ENCODE measurements around the gene PARD3.

PARD3 gene

GRCh38 chr10:34734918-34735317 lies 80.2 kb downstream of the PARD3 start:
- Mint-ChIP-seq H3K27ac (no peak overlapping the region), H3K9me3 (no peaks in the 10 kb centered on the region), H3K4me1 (no peaks in the 10 kb centered on the region), H3K36me3 (no peaks in the 10 kb centered on the region), H3K4me3 (no peak overlapping the region)
- DNase-seq (ENCODE audit: low spot score in 2 of 2) (no peak), ATAC-seq (no peak)

GRCh38 chr10:34732926-34733325 lies 82.2 kb downstream of the PARD3 start:
- ATAC-seq = no peak
- H3K4me3 Mint-ChIP-seq = no peak overlapping the region
- no peak for DNase-seq (ENCODE audit: low spot score in 2 of 2)
- H3K36me3 Mint-ChIP-seq = no peaks in the 10 kb centered on the region
- no peak overlapping the region for H3K27ac Mint-ChIP-seq
- H3K9me3 Mint-ChIP-seq = no peaks in the 10 kb centered on the region
- H3K4me1 Mint-ChIP-seq = no peaks in the 10 kb centered on the region

DNA sequence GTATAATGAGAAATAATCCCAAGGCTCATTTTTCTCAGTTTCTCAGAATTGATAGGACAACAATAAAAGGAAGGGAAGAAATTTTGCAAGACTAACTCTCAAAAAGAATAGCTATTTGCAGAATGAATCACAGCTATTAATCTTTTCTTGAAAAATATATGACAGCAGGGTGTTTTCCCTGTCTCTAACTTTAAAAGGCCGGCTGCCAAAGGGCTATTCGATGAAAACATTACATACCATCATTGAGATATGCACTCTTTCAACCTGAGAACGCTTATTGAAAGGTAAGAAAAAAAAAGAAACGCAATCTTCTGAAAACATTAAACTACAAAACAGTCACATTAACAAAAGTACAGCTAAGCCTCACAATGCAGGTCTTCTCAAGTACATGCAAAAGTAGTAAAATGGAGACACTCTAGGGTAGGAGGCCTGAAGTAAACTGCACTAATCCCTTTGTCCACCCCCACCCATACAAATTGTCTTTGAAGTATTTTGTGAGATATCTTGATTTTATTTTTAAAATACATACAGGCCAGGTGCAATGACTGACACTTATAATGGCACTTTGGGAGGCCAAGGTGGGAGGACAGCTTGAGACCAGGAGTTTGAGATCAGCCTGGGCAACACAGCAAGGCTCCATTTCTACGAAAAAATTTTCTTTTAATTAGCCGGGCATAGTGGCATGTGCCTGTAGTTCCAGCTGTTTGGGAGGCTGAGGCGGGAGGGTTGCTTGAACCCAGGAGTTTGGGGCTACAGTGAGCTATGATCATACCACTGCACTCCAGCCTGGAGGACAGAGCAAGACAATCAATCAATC lies 83.0 kb downstream of the PARD3 start:
- Mint-ChIP-seq H3K4me1 (no peaks in the 10 kb centered on the region), H3K36me3 (no peaks in the 10 kb centered on the region), H3K9me3 (no peaks in the 10 kb centered on the region), H3K27ac (no peak overlapping the region), H3K4me3 (no peak overlapping the region)
- DNase-seq (ENCODE audit: low spot score in 2 of 2) (no peak), ATAC-seq (no peak)

- DNase-seq (ENCODE audit: low spot score in 2 of 2) (no peak), ATAC-seq (no peak)
- H3K27ac Mint-ChIP-seq = no peak overlapping the region
- H3K36me3 Mint-ChIP-seq = no peaks in the 10 kb centered on the region
- no peaks in the 10 kb centered on the region for H3K4me1 Mint-ChIP-seq
- no peaks in the 10 kb centered on the region for H3K9me3 Mint-ChIP-seq
- no peak overlapping the region for H3K4me3 Mint-ChIP-seq
Observed at GRCh38 chr10:34731213-34731612, 83.9 kb downstream of the PARD3 start.

- Mint-ChIP-seq H3K4me1 (no peaks in the 10 kb centered on the region), H3K27ac (no peak overlapping the region), H3K9me3 (no peaks in the 10 kb centered on the region), H3K36me3 (no peaks in the 10 kb centered on the region), H3K4me3 (no peak overlapping the region)
- ATAC-seq (no peak), DNase-seq (ENCODE audit: low spot score in 2 of 2) (no peak)
Observed at GRCh38 chr10:34730726-34731125, 84.4 kb downstream of the PARD3 start.

GRCh38 chr10:34729619-34730018 lies 85.5 kb downstream of the PARD3 start:
- H3K9me3 Mint-ChIP-seq = no peaks in the 10 kb centered on the region
- no peak overlapping the region for H3K4me3 Mint-ChIP-seq
- H3K4me1 Mint-ChIP-seq = no peaks in the 10 kb centered on the region
- H3K36me3 Mint-ChIP-seq = no peaks in the 10 kb centered on the region
- no peak for ATAC-seq
- no peak for DNase-seq (ENCODE audit: low spot score in 2 of 2)
- H3K27ac Mint-ChIP-seq = no peak overlapping the region

GRCh38 chr10:34728361-34728760 lies 86.7 kb downstream of the PARD3 start:
- no peak overlapping the region for H3K4me3 Mint-ChIP-seq
- H3K9me3 Mint-ChIP-seq = no peaks in the 10 kb centered on the region
- ATAC-seq = no peak
- H3K27ac Mint-ChIP-seq = no peak overlapping the region
- no peaks in the 10 kb centered on the region for H3K4me1 Mint-ChIP-seq
- no peaks in the 10 kb centered on the region for H3K36me3 Mint-ChIP-seq
- DNase-seq (ENCODE audit: low spot score in 2 of 2) = no peak

- no peaks in the 10 kb centered on the region for H3K36me3 Mint-ChIP-seq
- no peaks in the 10 kb centered on the region for H3K4me1 Mint-ChIP-seq
- H3K4me3 Mint-ChIP-seq = no peak overlapping the region
- no peak overlapping the region for H3K27ac Mint-ChIP-seq
- H3K9me3 Mint-ChIP-seq = no peaks in the 10 kb centered on the region
- DNase-seq (ENCODE audit: low spot score in 2 of 2) (no peak), ATAC-seq (no peak)
Observed at GRCh38 chr10:34727595-34728033, 87.5 kb downstream of the PARD3 start.

- H3K9me3 Mint-ChIP-seq = no peaks in the 10 kb centered on the region
- no peaks in the 10 kb centered on the region for H3K36me3 Mint-ChIP-seq
- ATAC-seq (no peak), DNase-seq (ENCODE audit: low spot score in 2 of 2) (no peak)
- H3K27ac Mint-ChIP-seq = no peak overlapping the region
- H3K4me1 Mint-ChIP-seq = no peaks in the 10 kb centered on the region
- no peak overlapping the region for H3K4me3 Mint-ChIP-seq
Observed at GRCh38 chr10:34726862-34727261, 88.2 kb downstream of the PARD3 start.

GRCh38 chr10:34723750-34724149 lies 91.3 kb downstream of the PARD3 start:
- Mint-ChIP-seq H3K4me1 (no peaks in the 10 kb centered on the region), H3K36me3 (no peaks in the 10 kb centered on the region), H3K4me3 (no peak overlapping the region), H3K27ac (no peak overlapping the region), H3K9me3 (no peaks in the 10 kb centered on the region)
- DNase-seq (ENCODE audit: low spot score in 2 of 2) = no peak
- no peak for ATAC-seq

GRCh38 chr10:34722404-34722803 lies 92.7 kb downstream of the PARD3 start:
- H3K4me1 Mint-ChIP-seq = no peaks in the 10 kb centered on the region
- DNase-seq (ENCODE audit: low spot score in 2 of 2) (no peak), ATAC-seq (no peak)
- no peaks in the 10 kb centered on the region for H3K9me3 Mint-ChIP-seq
- no peaks in the 10 kb centered on the region for H3K36me3 Mint-ChIP-seq
- H3K4me3 Mint-ChIP-seq = no peak overlapping the region
- no peak overlapping the region for H3K27ac Mint-ChIP-seq

- no peaks in the 10 kb centered on the region for H3K9me3 Mint-ChIP-seq
- H3K27ac Mint-ChIP-seq = no peak overlapping the region
- no peak for DNase-seq (ENCODE audit: low spot score in 2 of 2)
- no peaks in the 10 kb centered on the region for H3K4me1 Mint-ChIP-seq
- ATAC-seq = no peak
- H3K36me3 Mint-ChIP-seq = no peaks in the 10 kb centered on the region
- no peak overlapping the region for H3K4me3 Mint-ChIP-seq
Observed at GRCh38 chr10:34721208-34721840, 93.8 kb downstream of the PARD3 start.

GRCh38 chr10:34719746-34720145 lies 95.3 kb downstream of the PARD3 start:
- no peaks in the 10 kb centered on the region for H3K4me1 Mint-ChIP-seq
- H3K36me3 Mint-ChIP-seq = no peaks in the 10 kb centered on the region
- H3K27ac Mint-ChIP-seq = no peak overlapping the region
- ATAC-seq = no peak
- DNase-seq (ENCODE audit: low spot score in 2 of 2) = no peak
- no peak overlapping the region for H3K4me3 Mint-ChIP-seq
- no peaks in the 10 kb centered on the region for H3K9me3 Mint-ChIP-seq

DNA sequence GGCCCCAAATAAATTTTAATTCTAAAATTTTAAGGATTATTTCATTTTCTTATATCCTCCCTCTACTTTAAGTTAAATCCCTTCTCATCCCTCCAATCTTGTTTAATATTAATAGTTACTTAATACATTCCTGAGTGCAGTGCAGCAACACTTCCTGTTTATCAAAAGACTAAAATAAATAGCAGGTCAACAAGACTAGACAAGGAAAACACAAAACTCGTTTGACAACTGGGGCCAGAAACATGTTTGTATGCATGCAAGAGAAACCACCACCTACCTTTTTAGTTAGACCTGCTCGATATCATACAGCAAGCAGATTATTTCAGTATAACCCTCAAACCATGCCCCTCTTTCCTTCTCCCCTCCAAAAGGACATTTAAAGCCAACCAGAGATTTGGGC lies 95.8 kb downstream of the PARD3 start:
- H3K27ac Mint-ChIP-seq = no peak overlapping the region
- ATAC-seq (no peak), DNase-seq (ENCODE audit: low spot score in 2 of 2) (no peak)
- no peaks in the 10 kb centered on the region for H3K4me1 Mint-ChIP-seq
- no peaks in the 10 kb centered on the region for H3K9me3 Mint-ChIP-seq
- no peak overlapping the region for H3K4me3 Mint-ChIP-seq
- no peaks in the 10 kb centered on the region for H3K36me3 Mint-ChIP-seq

- Mint-ChIP-seq H3K4me3 (no peak overlapping the region), H3K9me3 (no peaks in the 10 kb centered on the region), H3K27ac (no peak overlapping the region), H3K4me1 (no peaks in the 10 kb centered on the region), H3K36me3 (no peaks in the 10 kb centered on the region)
- ATAC-seq (no peak), DNase-seq (ENCODE audit: low spot score in 2 of 2) (no peak)
Observed at GRCh38 chr10:34717429-34717828, 97.7 kb downstream of the PARD3 start.

DNA sequence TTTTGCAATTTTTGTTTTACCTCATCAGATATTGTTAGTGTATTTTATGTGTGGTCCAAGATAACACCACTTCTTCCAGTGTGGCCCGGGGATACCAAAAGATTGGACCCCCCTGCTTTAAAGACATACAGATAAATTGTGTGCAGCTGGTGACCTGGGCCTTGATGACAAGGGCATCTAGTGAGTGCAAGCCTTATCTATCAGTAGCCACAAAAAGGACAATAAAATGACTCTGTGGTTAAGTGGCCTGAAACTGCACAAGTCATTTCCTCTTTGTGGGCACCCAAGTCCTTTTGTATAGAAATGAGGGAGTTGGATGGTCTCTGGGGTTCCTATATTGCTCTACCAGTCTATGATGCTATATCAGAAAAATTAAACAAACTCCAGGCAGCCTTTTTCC lies 98.1 kb downstream of the PARD3 start:
- Mint-ChIP-seq H3K27ac (no peak overlapping the region), H3K9me3 (no peaks in the 10 kb centered on the region), H3K36me3 (no peaks in the 10 kb centered on the region), H3K4me1 (no peaks in the 10 kb centered on the region), H3K4me3 (no peak overlapping the region)
- DNase-seq (ENCODE audit: low spot score in 2 of 2) (no peak), ATAC-seq (no peak)

All from stimulated activated effector memory CD8-positive, alpha-beta T cell treated with anti-CD3 and anti-CD28 coated beads, Interleukin-12 subunit alpha, Interleukin-12 subunit beta, amount 100 ng/mL, for 72 hours (primary cell).